Coronary artery (tissue), 2 donors: Measurements from ENCODE around the gene ARMC12.

Source experiments
- DNase-seq: peaks from one replicate; pipeline ENCODE4 v3.0.0-alpha.2; 2017; ENCODE audit warnings: low spot score
- H3K27ac ChIP-seq, 2 donors: fragments of 200-600 bp; sonication (generic); one replicate each; pipeline ENCODE4 v1.5.1; 2016 to 2019
- H3K4me3 ChIP-seq: fragments of 200-600 bp; sonication (generic); 2 replicates; pipeline ENCODE4 v1.5.1; 2016; ENCODE audit warnings: mild to moderate bottlenecking, moderate library complexity
- CTCF ChIP-seq: fragments of 200-600 bp; sonication (generic); IDR thresholded peaks from one replicate; pipeline ENCODE4 v1.5.1; 2019; ENCODE audit warnings: antibody characterized with exemption

The ARMC12 gene

GRCh38 chr6:35747877-35748276 is 11.0 kb downstream of the ARMC12 start:
- Histone ChIP-seq H3K4me3 (no peak overlapping the region), H3K27ac (no peak overlapping the region)
- no peak for DNase-seq
- no peak for TF ChIP-seq CTCF

- Histone ChIP-seq H3K27ac (no peak overlapping the region), H3K4me3 (no peak overlapping the region)
- no peak for DNase-seq
- TF ChIP-seq CTCF: no peak
Measured at GRCh38 chr6:35750557-35750956, 13.7 kb downstream of the ARMC12 start.

- Histone ChIP-seq H3K27ac (no peak overlapping the region), H3K4me3 (no peak overlapping the region)
- no peak for TF ChIP-seq CTCF
- DNase-seq: no peak
Measured at GRCh38 chr6:35751594-35751993, 14.8 kb downstream of the ARMC12 start.

GRCh38 chr6:35752330-35752729 is 15.5 kb downstream of the ARMC12 start:
- TF ChIP-seq CTCF: no peak
- no peak for DNase-seq

GRCh38 chr6:35754452-35755277 is 17.8 kb downstream of the ARMC12 start:
- TF ChIP-seq CTCF: no peak
- no peak for DNase-seq
- Histone ChIP-seq H3K4me3 (no peak overlapping the region), H3K27ac (no peak overlapping the region)

More at GRCh38 chr6:35752330-35752729, 15.5 kb downstream of the ARMC12 start:
- Histone ChIP-seq H3K27ac (no peak overlapping the region), H3K4me3 (no peak overlapping the region)

GRCh38 chr6:35755278-35755924 is 18.6 kb downstream of the ARMC12 start:
- Histone ChIP-seq H3K27ac (no peak overlapping the region), H3K4me3 (no peak overlapping the region)
- no peak for DNase-seq
- TF ChIP-seq CTCF: no peak
